Coronary artery (tissue), 2 donors: Measurements from ENCODE around the gene HMCN1.

ENCODE experiments used
- DNase-seq: peaks from one replicate; pipeline ENCODE4 v3.0.0-alpha.2; 2017; ENCODE audit warnings: low spot score
- H3K27ac ChIP-seq, 2 donors: fragments of 200-600 bp; sonication (generic); one replicate each; pipeline ENCODE4 v1.5.1; 2016 to 2019
- H3K4me3 ChIP-seq: fragments of 200-600 bp; sonication (generic); 2 replicates; pipeline ENCODE4 v1.5.1; 2016; ENCODE audit warnings: mild to moderate bottlenecking, moderate library complexity
- CTCF ChIP-seq: fragments of 200-600 bp; sonication (generic); IDR thresholded peaks from one replicate; pipeline ENCODE4 v1.5.1; 2019; ENCODE audit warnings: antibody characterized with exemption

The HMCN1 gene

GRCh38 chr1:185812934-185813333 lies 78.7 kb downstream of the HMCN1 start:
- no peak for DNase-seq
- TF ChIP-seq CTCF: no peak
- Histone ChIP-seq H3K4me3 (no peak overlapping the region), H3K27ac (no peak overlapping the region)

GRCh38 chr1:185813401-185813979 lies 79.3 kb downstream of the HMCN1 start:
- DNase-seq: no peak
- no peak for TF ChIP-seq CTCF
- Histone ChIP-seq H3K27ac (no peak overlapping the region), H3K4me3 (no peak overlapping the region)

GRCh38 chr1:185816460-185816859 lies 82.3 kb downstream of the HMCN1 start:
- no peak overlapping the region for H3K27ac ChIP-seq
- H3K4me3 ChIP-seq: no peak overlapping the region
- no peak for TF ChIP-seq CTCF
- DNase-seq: no peak

- no peak overlapping the region for H3K27ac ChIP-seq
- no peak for DNase-seq
- no peak for TF ChIP-seq CTCF
- H3K4me3 ChIP-seq: no peak overlapping the region
Measured at GRCh38 chr1:185819798-185820197, 85.6 kb downstream of the HMCN1 start.

- Histone ChIP-seq H3K27ac (no peak overlapping the region), H3K4me3 (no peak overlapping the region)
- DNase-seq: no peak
- no peak for TF ChIP-seq CTCF
Measured at GRCh38 chr1:185821612-185822385, 87.6 kb downstream of the HMCN1 start.

GRCh38 chr1:185823467-185823866 lies 89.3 kb downstream of the HMCN1 start:
- TF ChIP-seq CTCF: no peak
- H3K4me3 ChIP-seq: no peak overlapping the region
- DNase-seq: no peak
- H3K27ac ChIP-seq: no peak overlapping the region

- no peak for DNase-seq
- H3K27ac ChIP-seq: peak overlapping the region in 1 of 2 donors; percentile 40
- TF ChIP-seq CTCF: no peak
- H3K4me3 ChIP-seq: no peak overlapping the region
Measured at GRCh38 chr1:185824106-185824505, 89.9 kb downstream of the HMCN1 start.
